ENCODE data around the gene ADM2.
"Not testable (repeated sequence)": the region's sequence is repeated elsewhere in the genome, so short reads cannot be mapped to it uniquely, and the experiment has no call there.

ADM2 gene, protein sequence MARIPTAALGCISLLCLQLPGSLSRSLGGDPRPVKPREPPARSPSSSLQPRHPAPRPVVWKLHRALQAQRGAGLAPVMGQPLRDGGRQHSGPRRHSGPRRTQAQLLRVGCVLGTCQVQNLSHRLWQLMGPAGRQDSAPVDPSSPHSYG

DNA sequence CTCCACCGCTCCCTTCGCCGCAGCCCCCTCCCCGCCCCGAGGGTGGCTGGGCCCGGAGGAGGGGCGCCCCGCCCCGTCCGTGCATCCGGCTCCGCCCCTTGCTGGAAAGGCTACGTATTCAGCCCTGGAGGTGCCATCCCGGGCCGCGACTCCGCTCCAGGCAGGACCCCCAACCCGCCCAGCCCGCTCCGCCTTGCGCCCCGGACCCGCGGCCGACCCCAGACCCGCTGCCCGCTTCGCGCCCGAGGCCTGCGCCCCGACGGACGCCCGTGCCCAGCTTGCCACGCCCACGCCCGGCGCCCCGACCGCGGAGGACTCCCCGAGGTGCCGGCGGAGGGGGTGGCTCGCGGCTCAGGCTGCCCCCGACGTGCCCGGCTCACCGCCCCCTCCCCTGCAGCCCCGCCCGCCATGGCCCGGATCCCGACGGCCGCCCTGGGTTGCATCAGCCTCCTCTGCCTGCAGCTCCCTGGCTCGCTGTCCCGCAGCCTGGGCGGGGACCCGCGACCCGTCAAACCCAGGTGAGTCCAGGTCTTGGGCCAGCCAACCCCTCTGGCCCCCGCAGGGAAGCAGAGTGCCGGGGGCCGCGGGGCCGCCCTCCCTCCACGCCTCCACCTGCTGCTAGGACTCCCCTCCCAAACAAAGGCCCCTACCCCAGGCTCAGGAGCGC lies at the start of gene ADM2:
Gene ADM2 (plus strand): TSS at position 104 of the 667 bp plus-strand sequence. CDS start 305 bp downstream, at position 409.
- peak; percentile 19 to 55 (median 30) for DNase-seq

DNA sequence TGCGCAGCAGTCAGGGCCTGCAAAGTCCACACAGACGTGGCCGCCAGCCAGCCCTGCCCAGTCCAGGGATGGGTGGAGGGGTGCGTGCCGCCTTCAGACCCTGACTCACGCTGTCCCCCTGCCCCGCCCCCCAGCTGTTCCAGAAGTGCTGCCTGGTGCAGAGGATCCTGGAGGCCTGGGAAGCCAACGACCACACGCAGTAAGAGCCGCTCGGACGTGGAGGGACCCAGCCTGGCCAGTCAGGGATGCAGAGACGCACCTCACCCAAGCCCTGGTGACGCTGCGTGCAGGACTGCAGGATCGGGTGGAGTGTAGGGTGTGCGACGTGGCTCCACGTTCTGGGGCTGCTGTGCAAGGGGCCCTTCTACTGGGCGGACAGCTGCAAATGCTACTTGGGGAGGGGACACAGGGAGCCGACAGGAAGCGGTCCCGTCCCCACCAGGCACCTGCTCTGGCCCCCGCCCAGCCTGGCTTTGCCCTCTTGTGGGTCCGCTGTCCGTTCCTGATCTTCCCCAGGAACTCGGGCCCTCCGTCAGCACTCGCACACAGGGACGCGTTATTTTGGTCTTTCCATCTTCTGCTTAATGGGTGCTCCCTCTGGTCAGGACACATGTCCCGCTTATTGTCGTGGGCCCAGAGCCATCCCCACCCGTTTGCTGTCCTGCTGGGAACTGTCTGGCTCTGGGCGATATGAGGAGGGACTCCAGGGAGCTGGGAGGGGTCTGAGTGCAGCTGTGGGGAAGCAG lies 49.0 kb upstream of the ADM2 start:
- DNase-seq = no peak

DNA sequence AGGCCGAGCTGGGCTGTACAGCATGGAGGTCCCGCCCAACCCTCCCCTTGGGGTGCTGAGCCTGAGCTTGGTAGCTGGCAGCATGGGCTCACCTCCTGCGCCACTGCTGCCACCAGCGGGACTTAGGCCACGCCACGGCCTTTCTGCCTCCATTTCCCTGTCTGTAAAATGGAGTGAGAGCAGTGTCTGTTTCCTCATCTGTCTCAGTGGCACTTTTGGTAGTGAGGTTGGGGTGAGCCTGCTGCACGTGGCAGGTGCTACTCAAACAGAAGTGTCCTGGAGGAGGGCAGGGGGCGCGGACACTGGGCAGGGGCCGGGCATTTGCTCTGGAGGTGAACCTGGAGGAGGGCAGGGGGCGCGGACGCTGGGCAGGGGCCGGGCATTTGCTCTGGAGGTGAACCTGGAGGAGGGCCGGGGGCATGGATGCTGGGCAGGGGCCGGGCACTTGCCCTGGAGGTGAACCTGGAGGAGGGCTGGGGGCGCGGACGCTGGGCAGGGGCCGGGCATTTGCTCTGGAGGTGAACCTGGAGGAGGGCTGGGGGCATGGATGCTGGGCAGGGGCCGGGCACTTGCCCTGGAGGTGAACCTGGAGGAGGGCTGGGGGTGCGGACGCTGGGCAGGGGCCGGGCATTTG lies 48.3 kb upstream of the ADM2 start:
- not testable (repeated sequence) for DNase-seq

DNA sequence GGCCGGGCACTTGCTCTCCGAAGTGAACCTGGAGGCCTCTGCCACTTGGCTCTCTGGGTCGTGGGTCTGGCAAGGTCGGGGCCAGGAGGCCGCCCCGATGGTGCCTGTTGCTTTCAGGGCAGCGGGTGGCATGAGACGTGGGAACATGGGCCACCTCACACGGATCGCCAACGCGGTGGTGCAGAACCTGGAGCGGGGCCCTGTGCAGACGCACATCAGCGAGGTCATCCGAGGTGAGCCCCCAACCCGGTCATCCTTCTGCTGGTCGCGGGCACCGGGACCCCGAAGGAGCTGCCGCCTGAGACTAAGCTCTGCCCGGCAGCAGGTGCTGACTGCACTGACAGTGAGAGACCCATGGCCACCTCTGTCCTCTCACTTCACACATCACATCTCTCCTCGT lies 46.5 kb upstream of the ADM2 start:
- no peak for DNase-seq

DNA sequence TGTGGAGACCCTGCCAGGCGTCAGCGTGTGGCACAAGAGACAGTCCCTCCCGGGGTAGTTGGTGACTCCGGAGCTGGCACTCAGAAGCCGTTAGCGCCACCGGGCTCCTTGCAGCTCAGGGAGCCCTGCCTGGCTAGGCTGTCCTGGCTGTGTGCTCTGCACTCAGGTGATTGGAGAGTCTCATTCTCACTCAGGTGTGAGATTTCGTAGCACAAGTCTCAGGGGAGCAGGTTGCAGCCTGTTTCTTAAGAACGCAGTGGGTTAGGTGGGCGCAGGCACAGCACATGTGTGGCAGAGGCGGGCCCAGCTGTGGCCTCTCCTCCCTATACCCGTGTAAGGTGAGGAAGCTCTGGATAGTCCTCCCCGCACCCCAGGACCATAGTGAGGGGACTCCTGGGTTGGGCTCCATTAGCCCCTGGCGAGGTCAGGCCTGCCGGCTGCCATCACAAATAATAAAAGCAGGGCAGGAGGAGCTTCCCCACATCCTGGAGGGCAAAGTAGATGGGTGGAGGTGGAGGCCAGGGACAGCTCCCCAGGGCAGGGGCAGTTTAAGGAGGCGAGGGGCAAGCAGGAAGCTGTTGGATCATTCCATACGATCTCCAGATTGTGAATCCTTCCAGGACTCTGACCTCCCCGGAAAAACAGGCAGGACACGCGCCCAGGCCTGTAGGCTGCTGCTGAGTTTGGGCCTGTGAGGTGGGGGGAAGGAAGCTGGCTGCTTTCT lies 45.9 kb upstream of the ADM2 start:
- DNase-seq = no peak

DNA sequence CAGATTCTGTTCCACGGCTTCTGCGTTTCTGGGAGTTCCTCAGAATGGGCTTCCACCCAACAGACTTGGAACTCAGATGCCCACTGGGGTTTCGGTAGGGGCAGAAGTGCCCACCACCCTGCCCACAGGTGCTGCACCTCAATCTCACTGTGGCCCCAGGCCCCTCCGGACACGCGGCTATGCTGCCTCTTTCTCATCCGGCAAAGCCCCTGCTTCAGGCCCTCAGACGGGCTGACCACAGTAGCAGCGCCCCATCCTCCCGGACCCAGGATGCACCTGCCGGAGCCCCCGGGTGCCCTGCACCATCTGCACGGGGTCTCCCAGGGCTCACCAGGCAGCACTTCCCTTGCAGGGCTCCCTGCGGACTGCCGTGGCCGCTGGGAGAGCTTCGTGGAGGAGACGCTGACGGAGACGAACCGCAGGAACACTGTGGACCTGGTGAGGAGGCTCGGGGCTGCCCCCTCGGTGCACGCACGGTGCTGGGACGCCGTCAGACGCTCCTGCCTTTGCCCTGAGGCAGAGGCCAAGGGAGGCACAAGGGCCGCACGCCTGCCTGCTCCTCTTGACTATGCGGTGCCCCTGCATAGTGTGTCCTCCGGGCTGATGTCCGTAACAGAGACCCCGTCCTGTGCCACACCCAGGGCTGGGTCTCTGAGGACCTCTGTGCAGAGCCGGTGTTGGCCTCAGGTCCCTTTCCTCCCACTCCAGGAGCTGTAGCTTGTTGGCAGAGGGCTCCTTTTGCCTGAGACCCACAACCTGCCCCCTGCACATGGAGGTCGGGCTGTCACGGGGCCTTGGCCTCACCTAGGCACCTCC lies 45.1 kb upstream of the ADM2 start:
- DNase-seq = no peak

DNA sequence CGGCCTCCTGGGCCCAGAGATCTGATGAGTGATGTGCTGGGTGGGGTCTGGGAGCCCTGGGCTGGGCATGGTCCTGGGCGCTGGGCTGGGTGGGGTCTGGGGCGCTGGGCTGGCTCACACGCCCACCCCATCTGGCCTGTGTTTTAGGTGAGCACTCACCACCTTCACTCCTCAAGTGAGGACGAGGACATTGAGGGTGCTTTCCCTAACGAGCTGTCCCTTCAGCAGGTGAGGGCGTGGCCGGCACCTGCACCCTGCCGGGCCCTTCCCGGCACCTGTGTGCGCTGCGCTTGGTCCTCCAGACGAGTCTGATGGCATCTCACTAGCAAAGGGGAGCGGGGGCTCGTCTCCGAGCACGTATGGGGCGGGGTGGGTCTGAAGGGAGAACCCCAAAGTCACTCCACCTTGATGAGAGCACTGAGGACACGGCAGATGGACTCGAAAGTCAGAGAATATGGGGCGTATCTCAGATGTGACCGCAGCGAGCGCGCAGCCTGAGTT lies 44.5 kb upstream of the ADM2 start:
- DNase-seq = no peak

DNA sequence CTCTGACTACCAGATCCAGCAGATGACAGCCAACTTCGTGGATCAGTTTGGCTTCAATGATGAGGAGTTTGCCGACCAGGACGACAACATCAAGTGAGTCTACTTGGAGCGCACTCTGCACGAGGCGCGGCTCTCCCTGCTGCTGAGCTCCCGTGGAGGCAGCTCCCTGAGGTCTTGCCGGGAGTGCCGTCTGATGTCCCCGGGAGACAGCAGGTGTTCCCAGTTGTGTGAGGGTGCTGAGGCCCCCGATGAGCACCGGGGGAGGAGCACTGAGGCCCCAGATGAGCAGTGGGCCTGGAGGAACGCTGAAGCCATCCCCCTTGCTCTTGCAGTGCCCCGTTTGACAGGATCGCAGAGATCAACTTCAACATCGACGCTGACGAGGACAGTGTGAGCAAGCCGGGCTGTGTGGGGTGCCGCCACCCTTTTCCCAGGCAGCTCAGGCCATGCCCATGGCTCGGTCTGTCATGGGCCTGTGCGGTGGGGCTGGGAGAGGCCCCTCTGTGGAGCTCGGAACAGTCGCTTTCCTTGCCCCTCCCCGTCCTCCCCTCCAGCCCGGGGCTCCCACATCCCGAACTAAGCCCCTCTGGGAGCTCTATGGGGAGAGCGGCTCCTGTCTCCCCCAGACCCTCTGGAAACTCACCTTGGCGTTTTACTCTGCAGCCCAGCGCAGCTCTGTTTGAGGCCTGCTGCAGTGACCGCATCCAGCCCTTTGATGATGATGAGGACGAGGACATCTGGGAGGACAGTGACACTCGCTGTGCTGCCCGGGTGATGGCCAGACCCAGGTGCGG lies 43.6 kb upstream of the ADM2 start:
- DNase-seq = no peak

DNA sequence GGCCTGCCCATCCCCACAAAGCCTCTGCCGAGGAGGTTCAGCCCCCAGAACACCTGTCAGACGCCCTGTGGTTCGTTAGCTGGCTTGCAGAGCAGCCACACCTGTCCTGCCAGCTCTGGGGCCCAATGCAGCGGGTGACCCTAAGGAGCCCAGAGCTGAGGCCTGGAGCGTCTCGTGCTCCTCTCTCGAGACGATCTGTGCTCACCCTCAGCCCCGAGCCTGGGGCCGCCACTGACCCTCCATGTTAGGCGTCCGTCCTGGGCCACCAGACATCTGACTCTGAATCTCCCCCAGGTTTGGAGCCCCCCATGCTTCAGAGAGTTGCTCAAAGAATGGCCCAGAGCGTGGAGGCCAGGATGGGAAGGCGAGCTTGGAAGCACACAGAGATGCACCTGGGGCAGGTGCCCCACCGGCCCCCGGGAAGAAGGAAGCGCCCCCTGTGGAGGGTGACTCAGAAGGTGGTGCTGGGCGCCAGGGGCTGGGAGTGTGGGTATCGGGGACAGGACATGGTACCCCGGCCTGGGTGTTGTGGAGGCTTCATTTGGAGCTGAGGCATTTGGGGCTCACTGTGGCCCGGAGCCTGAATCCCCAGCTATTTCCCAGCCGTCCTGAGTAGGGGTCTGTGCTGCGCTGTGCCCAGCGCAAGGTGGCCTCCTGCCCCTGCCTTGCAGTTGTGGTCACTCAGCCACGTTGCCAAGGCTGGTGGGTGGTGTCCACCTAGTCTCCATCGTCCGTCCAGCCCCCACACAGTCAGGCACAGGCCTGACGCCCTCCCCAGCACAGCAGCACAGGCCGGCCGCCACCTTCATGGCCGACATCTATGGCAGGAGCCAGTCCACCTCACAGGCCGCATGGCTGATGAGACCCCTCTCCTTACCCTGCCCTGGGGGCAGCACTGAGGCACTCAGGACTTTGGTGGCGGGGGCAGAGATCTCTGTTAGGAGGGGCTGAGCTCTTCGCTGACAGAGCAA lies 42.8 kb upstream of the ADM2 start:
- DNase-seq = no peak

DNA sequence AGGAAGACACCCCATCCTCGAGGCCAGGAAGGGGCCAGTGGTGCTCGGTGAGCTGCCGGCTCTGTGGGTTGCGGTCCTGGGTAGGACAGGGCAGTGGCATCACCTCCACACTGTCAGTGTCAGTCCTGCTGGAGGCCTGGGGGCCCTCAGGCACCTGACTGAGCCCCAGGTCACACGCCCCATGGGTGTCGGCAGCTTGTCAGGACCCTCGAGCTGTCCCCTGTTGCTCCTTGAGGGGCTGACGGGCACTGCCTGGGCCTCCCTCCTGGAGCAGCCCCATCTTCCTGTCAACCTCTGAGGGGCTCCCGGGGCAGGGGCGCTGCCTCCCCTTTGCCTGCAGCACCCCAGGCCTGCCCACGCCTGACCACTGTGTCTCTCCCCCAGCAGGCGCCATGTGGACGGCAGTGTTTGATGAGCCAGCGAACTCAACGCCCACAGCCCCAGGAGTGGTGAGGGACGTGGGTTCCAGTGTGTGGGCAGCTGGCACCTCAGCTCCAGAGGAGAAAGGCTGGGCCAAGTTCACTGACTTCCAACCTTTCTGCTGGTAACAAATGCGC lies 42.0 kb upstream of the ADM2 start:
- DNase-seq = no peak

DNA sequence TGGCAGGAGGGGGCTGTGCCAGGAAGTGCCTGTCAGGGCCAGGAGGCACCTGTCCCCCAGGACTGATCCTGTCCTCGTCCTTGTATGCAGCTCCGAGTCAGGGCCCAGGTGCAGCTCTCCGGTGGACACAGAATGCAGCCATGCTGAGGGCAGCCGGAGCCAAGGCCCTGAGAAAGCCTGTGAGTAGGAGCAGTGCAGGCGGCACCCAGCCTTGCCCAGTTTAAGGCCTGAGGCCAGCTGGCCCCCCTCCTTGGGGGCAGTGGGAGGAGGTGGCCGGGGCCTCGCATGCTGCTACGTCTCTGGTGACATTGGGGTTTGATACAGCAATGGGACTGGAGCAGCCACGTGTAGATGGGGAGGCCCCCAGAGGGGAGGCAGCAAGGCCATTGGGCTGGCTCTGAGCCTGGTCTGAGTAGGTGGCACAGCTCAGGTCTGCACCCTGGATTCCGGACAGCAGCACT lies 41.4 kb upstream of the ADM2 start:
- no peak for DNase-seq

DNA sequence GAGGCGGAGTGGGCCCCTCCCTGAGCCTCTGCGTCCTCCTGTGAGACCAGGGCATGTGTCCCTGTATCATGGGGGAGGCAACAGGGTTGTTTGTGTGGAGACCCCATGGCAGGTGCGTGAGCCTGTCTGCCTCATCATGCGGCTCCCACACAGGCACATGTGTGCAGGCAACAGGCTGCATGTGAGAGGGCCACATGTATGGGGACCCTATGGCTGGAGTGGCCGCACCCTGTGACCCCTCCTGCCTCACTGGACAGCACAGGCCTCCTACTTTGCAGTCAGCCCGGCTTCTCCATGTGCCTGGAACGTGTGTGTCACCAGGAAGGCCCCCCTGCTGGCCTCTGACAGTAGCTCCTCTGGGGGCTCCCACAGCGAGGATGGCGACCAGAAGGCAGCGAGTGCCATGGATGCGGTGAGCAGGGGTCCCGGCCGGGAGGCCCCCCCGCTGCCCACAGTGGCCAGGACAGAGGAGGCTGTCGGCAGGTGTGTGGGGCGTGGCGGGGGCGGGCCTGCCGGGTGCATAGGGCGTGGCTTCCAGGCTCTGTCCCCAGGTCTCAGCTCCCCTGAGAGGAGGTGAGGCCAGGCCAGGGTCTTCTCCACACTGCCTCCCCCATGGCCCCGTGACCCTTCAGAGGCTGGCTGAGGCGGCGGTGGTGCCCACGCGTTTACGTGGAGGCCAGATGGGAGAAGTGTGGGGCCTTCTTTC lies 40.6 kb upstream of the ADM2 start:
- no peak for DNase-seq

DNA sequence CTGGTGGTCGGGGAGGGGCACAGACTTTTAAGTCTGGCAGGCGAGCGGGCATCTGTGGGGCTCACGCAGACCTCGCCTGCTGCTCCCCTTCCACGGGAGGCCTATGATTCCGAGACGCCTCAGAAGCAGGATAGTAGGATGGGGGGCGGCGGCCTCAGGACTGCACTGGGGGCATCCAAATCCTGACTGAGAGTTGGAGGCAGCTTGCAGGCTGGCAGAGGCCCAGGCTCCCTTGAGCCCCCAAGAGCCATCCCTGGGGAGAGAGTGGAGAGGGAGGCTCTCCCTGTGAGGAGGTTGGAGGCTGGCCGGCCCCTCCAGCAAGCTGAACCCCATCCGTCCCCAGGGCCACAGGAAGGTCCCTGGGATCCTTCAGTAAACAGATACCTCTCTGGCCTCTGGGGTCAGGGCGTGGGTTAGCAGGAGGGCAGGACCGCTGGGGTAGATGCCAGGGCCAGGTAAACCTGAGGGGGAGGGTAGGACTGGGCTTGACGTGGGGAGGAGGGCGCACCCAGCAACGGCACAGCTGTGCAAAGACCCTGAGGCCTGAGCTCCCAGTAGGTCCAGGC lies 39.8 kb upstream of the ADM2 start:
- DNase-seq = no peak

DNA sequence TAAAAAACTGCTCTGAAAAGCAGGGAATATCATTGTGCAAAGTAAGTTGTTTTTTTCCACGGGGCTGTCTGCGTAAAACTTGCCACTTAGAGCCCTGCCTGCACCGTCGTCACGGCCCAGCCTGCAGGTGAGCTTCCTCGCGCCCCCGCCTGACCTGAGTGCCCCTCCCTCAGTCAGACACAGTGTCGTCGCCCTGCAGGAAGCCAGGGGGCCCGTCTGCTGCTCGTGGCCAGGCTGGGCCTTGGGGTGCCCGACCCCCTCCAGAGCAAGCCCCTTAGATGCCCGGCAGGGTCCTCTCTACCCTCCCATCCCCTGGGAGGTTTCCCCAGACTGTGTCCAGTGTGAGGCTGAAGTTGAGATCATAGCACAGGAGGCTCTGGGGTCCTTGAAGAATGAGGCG lies 38.1 kb upstream of the ADM2 start:
- DNase-seq = no peak

DNA sequence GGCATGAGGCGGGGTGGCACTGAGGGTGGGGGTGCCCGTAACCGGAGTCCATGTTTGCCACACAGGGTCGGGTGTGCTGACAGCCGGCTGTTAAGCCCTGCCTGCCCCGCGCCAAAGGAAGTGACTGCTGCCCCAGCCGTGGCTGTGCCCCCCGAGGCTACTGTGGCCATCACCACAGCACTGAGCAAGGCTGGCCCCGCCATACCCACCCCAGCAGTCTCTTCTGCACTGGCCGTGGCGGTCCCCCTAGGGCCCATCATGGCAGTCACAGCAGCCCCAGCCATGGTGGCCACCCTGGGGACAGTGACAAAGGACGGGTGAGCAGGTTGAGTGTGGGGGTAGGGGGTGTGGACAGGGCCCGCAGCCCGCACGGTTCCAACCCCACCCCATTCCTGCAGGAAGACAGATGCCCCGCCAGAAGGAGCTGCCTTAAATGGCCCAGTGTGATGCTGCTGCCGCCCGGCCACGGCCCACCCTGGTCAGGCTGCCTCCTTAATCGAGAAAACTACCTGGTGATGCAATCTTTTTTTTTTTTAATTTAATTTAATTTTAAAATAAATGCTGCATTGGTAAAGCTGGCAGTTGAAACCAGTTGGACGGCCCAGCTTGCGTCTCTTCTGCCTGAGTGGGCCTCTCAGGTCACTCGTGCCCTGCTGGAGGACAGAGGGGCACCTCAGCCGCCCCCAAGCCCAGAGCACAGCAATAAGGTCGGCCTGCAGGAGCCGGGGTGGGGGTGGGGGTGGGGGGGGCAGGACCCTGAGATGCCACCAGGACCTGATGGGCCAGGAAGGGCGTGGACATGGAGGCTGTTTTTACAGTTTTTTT lies 37.3 kb upstream of the ADM2 start:
- no peak for DNase-seq

DNA sequence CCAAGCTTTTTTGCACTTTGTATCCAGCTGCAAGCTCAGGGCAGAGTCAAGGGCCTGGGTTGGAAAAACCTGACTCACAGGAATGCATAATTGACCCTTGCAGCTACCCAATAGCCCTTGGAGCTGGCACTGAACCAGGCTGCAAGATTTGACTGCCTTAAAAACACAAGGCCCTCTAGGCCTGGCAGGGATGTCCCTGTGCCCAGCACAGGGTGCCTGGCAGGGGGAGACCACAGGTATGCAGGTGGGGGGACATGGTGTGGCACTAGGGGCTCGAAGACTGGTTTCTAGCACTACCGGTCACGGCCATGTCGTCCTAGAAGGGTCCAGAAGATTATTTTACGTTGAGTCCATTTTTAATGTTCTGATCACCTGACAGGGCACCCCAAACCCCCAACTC lies 36.7 kb upstream of the ADM2 start:
- DNase-seq = no peak

DNA sequence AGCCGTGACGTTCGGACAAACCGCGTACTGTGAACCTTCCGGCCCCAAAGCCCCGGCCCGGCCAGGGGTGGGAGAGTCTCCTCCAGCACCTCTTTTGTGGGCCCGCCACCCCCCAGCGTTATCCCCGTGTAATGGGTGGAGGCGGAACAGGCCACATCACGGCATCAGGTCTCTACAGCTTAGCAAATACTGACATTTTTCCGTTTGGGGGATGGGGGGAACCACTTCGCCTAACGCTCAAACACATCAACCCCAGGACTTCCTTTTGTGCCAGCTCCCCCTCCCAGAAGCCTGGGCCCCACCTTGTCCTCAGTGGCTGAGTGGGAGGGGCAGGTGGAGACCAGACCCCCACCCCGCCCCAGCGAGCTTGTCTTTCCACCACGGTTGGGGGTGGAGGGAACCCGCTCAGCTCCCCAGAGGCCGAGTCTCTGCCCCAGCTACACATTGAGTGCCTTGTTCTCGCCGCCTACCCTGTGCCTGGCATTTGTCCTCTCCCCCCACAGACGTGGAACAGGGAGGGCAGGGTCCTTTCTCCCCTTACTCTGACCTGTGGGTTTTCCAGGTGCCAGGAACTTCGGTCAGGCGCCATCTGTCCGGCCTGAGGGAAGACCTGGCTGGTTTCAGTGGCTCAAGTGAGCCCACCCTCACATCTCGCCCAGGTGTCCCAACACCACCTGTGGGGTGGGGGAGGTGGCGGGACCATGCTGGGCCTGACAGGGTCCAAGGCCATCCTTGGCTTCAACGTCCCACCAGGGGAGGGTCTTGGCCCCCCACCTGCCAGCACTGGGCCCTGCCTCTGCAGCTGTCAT lies 36.1 kb upstream of the ADM2 start:
- DNase-seq = no peak
